Endodermal cell (in vitro differentiated cells): ENCODE measurements around the gene SORCS2. TPM values are rescaled to one million over a fixed set of nuclear protein-coding genes. Genes with fewer than 3 reads are reported as not detected.

Source experiments
- DNase-seq: peaks from one replicate; pipeline ENCODE4 v3.0.0-alpha.2; 2017
- H3K27ac ChIP-seq: 2 replicates; pipeline ENCODE4 v1.5.1; 2013; ENCODE audit warnings: mild to moderate bottlenecking, low read depth, low read length, moderate library complexity
- H3K27me3 ChIP-seq: 2 replicates; pipeline ENCODE4 v1.6.1; 2013; ENCODE audit warnings: mild to moderate bottlenecking, low read length, moderate library complexity; ENCODE audit not compliant: insufficient read depth, control insufficient read depth, poor library complexity, severe bottlenecking
- H3K36me3 ChIP-seq: 2 replicates; pipeline ENCODE4 v1.7.0; 2013; ENCODE audit warnings: mild to moderate bottlenecking, low read length, moderate library complexity; ENCODE audit not compliant: control insufficient read depth, insufficient read depth
- H3K4me1 ChIP-seq: one replicate; pipeline ENCODE4 v1.7.0; 2013; ENCODE audit warnings: low read length; ENCODE audit not compliant: control insufficient read depth, insufficient read depth
- H3K4me3 ChIP-seq: 2 replicates; pipeline ENCODE4 v1.5.1; 2013; ENCODE audit warnings: mild to moderate bottlenecking, low read length, moderate library complexity
- H3K9ac ChIP-seq: 2 replicates; pipeline ENCODE4 v1.6.1; 2013; ENCODE audit warnings: mild to moderate bottlenecking, low read length, moderate library complexity; ENCODE audit not compliant: poor library complexity, severe bottlenecking; ENCODE audit errors: extremely low read depth
- H3K9me3 ChIP-seq: 2 replicates; pipeline ENCODE4 v1.6.1; 2013; ENCODE audit warnings: mild to moderate bottlenecking, low read length, moderate library complexity; ENCODE audit not compliant: control insufficient read depth
- H3K27ac Mint-ChIP-seq: 2 replicates; pipeline ENCODE4 v1.8.0; 2020; ENCODE audit warnings: mixed read lengths
- H3K27me3 Mint-ChIP-seq: 2 replicates; pipeline ENCODE4 v1.8.0; 2021; ENCODE audit warnings: mild to moderate bottlenecking, mixed read lengths; ENCODE audit not compliant: insufficient read depth
- H3K36me3 Mint-ChIP-seq: 2 replicates; pipeline ENCODE4 v1.8.0; 2020; ENCODE audit warnings: low read depth, mixed read lengths
- H3K4me1 Mint-ChIP-seq: 2 replicates; pipeline ENCODE4 v1.8.0; 2020; ENCODE audit warnings: mixed read lengths
- H3K4me3 Mint-ChIP-seq: 2 replicates; pipeline ENCODE4 v1.8.0; 2020; ENCODE audit warnings: mild to moderate bottlenecking, moderate library complexity, mixed read lengths
- H3K9me3 Mint-ChIP-seq: 2 replicates; pipeline ENCODE4 v1.8.0; 2020; ENCODE audit warnings: mild to moderate bottlenecking, mixed read lengths
- CTCF ChIP-seq: fragments of 200-600 bp; sonication (generic); conservative IDR thresholded peaks from 2 replicates; pipeline ENCODE4 v1.5.0; 2021; ENCODE audit warnings: antibody characterized with exemption, mild to moderate bottlenecking
- WGBS, 2 experiments: methylation state at CpG; one replicate each; pipeline versions ENCODE4 v1.1.5 to v1.1.7; 2013; ENCODE audit warnings: missing lambda C conversion rate in 2 of 2, mixed read lengths in 1 of 2; ENCODE audit not compliant: insufficient coverage in 1 of 2, insufficient read length in 1 of 2; 5-methylcytosine and 5-hydroxymethylcytosine counted together
- total RNA-seq, 2 donors: library from RNA; stranded (reverse); fragmentation: NEBNext Ultra II Directional in 1 of 2; extraction: Animal tissue kit (Norgen Biotek cat#: 25700) in 1 of 2; gene quantifications; 2 replicates in 1 of 2; 3 replicates in 1 of 2; pipeline ENCODE4 v1.2.1, GENCODE V29; 2021

Gene SORCS2
- total RNA-seq, 2 donors from 2014 or later = 1.4 to 1.9 TPM

GRCh38 chr4:7511525-7511924 is 319.2 kb downstream of the SORCS2 start:
- H3K36me3 ChIP-seq = no peaks in the 10 kb centered on the region
- H3K4me1 ChIP-seq = no peaks in the 10 kb centered on the region
- Mint-ChIP-seq H3K4me3 (no peak overlapping the region), H3K36me3 (no peaks in the 10 kb centered on the region), H3K4me1 (no peaks in the 10 kb centered on the region), H3K27me3 (no peaks in the 10 kb centered on the region), H3K27ac (no peak overlapping the region), H3K9me3 (no peaks in the 10 kb centered on the region)
- H3K27me3 ChIP-seq = no peaks in the 10 kb centered on the region
- no peaks in the 10 kb centered on the region for H3K9me3 ChIP-seq
- H3K4me3 ChIP-seq = no peak overlapping the region
- no peak overlapping the region for H3K27ac ChIP-seq
- H3K9ac ChIP-seq = no peak overlapping the region
- no peak for DNase-seq
- no peak for TF ChIP-seq CTCF
- 35 to 80% methylated on average over 3 to 7 of the region's 7 CpGs for WGBS, 2 experiments

- Mint-ChIP-seq H3K4me3 (no peak overlapping the region), H3K4me1 (no peaks in the 10 kb centered on the region), H3K9me3 (no peaks in the 10 kb centered on the region), H3K27ac (no peak overlapping the region), H3K36me3 (no peaks in the 10 kb centered on the region), H3K27me3 (no peaks in the 10 kb centered on the region)
- Histone ChIP-seq H3K4me1 (no peaks in the 10 kb centered on the region), H3K9ac (no peak overlapping the region), H3K4me3 (no peak overlapping the region), H3K27me3 (no peaks in the 10 kb centered on the region), H3K27ac (no peak overlapping the region), H3K9me3 (no peaks in the 10 kb centered on the region), H3K36me3 (no peaks in the 10 kb centered on the region)
- 79 to 84% methylated on average over 4 to 5 of the region's 5 CpGs for WGBS, 2 experiments
- TF ChIP-seq CTCF = no peak
- no peak for DNase-seq
Observed at GRCh38 chr4:7512428-7512827, 320.1 kb downstream of the SORCS2 start.

- Histone ChIP-seq H3K27ac (no peak overlapping the region), H3K9me3 (no peaks in the 10 kb centered on the region), H3K9ac (no peak overlapping the region), H3K36me3 (no peaks in the 10 kb centered on the region), H3K27me3 (no peaks in the 10 kb centered on the region), H3K4me3 (no peak overlapping the region), H3K4me1 (no peaks in the 10 kb centered on the region)
- TF ChIP-seq CTCF = no peak
- no peak for DNase-seq
- no peak overlapping the region for H3K4me3 Mint-ChIP-seq
- no peaks in the 10 kb centered on the region for H3K27me3 Mint-ChIP-seq
- no peaks in the 10 kb centered on the region for H3K9me3 Mint-ChIP-seq
- H3K4me1 Mint-ChIP-seq = no peaks in the 10 kb centered on the region
- 93 to 94% methylated on average over 9 to 10 of the region's 10 CpGs for WGBS, 2 experiments
- no peaks in the 10 kb centered on the region for H3K36me3 Mint-ChIP-seq
- no peak overlapping the region for H3K27ac Mint-ChIP-seq
Observed at GRCh38 chr4:7512946-7513345, 320.6 kb downstream of the SORCS2 start.
